ENCODE results near the gene LMNTD2. TPM values are rescaled to one million over a fixed set of nuclear protein-coding genes. Genes with fewer than 3 reads are reported as not detected.

The LMNTD2 gene
- total RNA-seq, 1 experiment from 2014 or later = 1.4 TPM

DNA sequence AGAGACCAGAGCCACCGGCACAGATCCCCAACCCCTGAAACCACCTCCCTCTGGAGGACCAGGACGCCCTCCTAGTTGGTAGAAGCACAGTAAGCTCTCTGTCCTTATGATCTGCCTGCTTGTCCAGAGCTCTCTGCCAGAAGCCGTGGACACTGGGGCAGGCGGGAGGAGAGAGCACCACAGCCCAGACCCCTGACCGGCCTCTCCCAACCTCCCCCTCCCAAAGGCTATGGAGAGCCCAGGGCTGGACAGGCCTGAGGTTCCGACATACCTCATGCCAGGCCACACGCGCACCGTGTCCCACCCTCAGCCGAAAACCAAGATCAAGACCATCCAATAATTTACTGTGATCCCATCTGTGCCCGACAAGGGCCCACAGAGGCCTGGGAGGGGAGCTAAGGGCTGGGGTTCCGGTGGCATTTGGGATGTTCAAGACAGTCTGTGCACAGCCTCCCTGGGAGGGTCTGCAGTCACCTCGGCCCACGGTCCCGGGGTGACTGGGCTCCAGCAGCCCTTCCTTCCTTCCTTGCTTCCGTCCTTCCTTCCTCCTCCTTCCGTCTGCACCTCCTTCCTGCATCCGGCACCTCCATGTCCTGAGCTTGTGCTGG is 28.5 kb downstream of the LMNTD2 start:
- CTCF ChIA-PET = no interaction called here
- peaks cover 4% of the 10 kb centered on the region; the same call in 1 of the 2 replicates for H4K20me1 ChIP-seq (ENCODE audit: low read length)
- POLR2A ChIA-PET (ENCODE audit: unreplicated experiment) = no interaction called here
- no TSS peak for BruUV-seq (replicated peaks)
- no peak overlapping the region for H2AFZ ChIP-seq (ENCODE audit: low read length)
- no peak overlapping the region for H3K27ac ChIP-seq (ENCODE audit: low read length)
- H3K4me3 ChIP-seq (ENCODE audit: low read length) = no peak overlapping the region
- no peak for DNase-seq
- H3K4me1 ChIP-seq (ENCODE audit: insufficient read depth, low read length) = peaks cover 9% of the 10 kb centered on the region; the same call in 1 of the 2 replicates
- ATAC-seq = no peak
- intact Hi-C loops (cut with micrococcal nuclease) = no loop called here
- H3K9me3 ChIP-seq (ENCODE audit: low read length) = no peaks in the 10 kb centered on the region
- H3K27me3 ChIP-seq (ENCODE audit: low read length) = no peaks in the 10 kb centered on the region
- no peak overlapping the region for H3K4me2 ChIP-seq (ENCODE audit: low read length)
- H3K36me3 ChIP-seq (ENCODE audit: low read depth, low read length) = no peaks in the 10 kb centered on the region
- H3K79me2 ChIP-seq (ENCODE audit: low read length) = peaks cover 16% of the 10 kb centered on the region
- H3K9me2 ChIP-seq (replicated peaks; ENCODE audit: low read length) = no peaks in the 10 kb centered on the region
- H3K9ac ChIP-seq (ENCODE audit: low read length) = no peak overlapping the region
- H3F3A ChIP-seq (ENCODE audit: low read length, unreplicated experiment) = no peaks in the 10 kb centered on the region
- TF ChIP-seq, protein P1, sequence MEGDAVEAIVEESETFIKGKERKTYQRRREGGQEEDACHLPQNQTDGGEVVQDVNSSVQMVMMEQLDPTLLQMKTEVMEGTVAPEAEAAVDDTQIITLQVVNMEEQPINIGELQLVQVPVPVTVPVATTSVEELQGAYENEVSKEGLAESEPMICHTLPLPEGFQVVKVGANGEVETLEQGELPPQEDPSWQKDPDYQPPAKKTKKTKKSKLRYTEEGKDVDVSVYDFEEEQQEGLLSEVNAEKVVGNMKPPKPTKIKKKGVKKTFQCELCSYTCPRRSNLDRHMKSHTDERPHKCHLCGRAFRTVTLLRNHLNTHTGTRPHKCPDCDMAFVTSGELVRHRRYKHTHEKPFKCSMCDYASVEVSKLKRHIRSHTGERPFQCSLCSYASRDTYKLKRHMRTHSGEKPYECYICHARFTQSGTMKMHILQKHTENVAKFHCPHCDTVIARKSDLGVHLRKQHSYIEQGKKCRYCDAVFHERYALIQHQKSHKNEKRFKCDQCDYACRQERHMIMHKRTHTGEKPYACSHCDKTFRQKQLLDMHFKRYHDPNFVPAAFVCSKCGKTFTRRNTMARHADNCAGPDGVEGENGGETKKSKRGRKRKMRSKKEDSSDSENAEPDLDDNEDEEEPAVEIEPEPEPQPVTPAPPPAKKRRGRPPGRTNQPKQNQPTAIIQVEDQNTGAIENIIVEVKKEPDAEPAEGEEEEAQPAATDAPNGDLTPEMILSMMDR (conservative IDR thresholded peaks at IDR 0.05; ENCODE audit: low read depth, low read length) = no peak
- TF ChIP-seq EZH2phosphoT487 (IDR thresholded peaks at IDR 0.05; ENCODE audit: borderline replicate concordance, low read length) (no peak), EZH2 (IDR thresholded peaks at IDR 0.05; ENCODE audit: low read length, unreplicated experiment) (no peak)

DNA sequence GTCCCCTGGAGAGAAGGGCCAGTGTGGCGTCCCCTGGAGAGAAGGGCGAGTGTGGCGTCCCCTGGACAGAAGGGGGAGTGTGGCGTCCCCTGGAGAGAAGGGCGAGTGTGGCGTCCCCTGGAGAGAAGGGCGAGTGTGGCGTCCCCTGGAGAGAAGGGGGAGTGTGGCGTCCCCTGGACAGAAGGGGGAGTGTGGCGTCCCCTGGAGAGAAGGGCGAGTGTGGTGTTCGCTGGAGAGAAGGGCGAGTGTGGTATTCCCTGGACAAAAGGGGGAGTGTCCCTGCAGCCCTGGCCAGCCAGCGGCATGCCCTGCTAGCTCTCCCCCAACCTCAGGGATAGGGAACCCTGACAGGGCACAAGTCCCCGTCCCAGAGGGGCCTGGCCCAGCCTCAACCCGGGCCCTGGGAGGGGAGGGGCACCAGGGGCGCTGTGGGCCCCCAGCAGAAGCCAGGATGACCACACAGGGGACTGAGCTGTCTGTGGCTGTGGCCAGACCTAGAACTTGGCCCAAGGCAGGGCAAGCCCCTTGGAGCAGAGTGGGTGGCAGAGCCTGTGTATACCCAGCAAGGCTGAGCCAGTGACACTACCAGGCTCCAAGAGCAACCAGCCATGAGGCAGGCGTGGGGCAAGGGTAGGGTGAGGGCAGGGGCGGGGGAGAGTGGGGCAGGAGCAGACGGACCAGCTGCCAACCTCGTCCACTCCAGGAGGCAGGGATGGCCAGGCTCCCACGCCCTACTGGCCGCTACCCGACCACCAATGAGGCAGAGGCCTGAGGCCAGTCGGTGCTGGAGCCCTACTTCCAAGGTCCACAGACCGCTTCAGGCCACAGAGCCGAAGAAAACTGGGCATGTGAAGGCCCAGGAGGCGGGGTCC is 29.3 kb downstream of the LMNTD2 start:
- BruUV-seq (replicated peaks) = no TSS peak
- CTCF ChIA-PET = no interaction called here

More for the DNA sequence above, 29.3 kb downstream of the LMNTD2 start:
- H3K9me2 ChIP-seq (replicated peaks; ENCODE audit: low read length) = no peaks in the 10 kb centered on the region
- H3K9me3 ChIP-seq (ENCODE audit: low read length) = no peaks in the 10 kb centered on the region
- peaks cover 16% of the 10 kb centered on the region for H3K79me2 ChIP-seq (ENCODE audit: low read length)
- DNase-seq (no peak), ATAC-seq (no peak)
- intact Hi-C loops (cut with micrococcal nuclease) = no loop called here
- no peaks in the 10 kb centered on the region for H3K27me3 ChIP-seq (ENCODE audit: low read length)
- H3K4me2 ChIP-seq (ENCODE audit: low read length) = no peak overlapping the region
- TF ChIP-seq EZH2 (IDR thresholded peaks at IDR 0.05; ENCODE audit: low read length, unreplicated experiment) (no peak), EZH2phosphoT487 (IDR thresholded peaks at IDR 0.05; ENCODE audit: borderline replicate concordance, low read length) (no peak)
- TF ChIP-seq, protein P1 (conservative IDR thresholded peaks at IDR 0.05; ENCODE audit: low read depth, low read length) = no peak
- no peak overlapping the region for H3K9ac ChIP-seq (ENCODE audit: low read length)
- H4K20me1 ChIP-seq (ENCODE audit: low read length) = peaks cover 4% of the 10 kb centered on the region; the same call in 1 of the 2 replicates
- no peaks in the 10 kb centered on the region for H3F3A ChIP-seq (ENCODE audit: low read length, unreplicated experiment)
- no peak overlapping the region for H3K27ac ChIP-seq (ENCODE audit: low read length)
- POLR2A ChIA-PET (ENCODE audit: unreplicated experiment) = no interaction called here
- H3K4me3 ChIP-seq (ENCODE audit: low read length) = no peak overlapping the region
- H2AFZ ChIP-seq (ENCODE audit: low read length) = no peak overlapping the region
- H3K4me1 ChIP-seq (ENCODE audit: insufficient read depth, low read length) = peaks cover 8% of the 10 kb centered on the region; the same call in 1 of the 2 replicates
- no peaks in the 10 kb centered on the region for H3K36me3 ChIP-seq (ENCODE audit: low read depth, low read length)
